NCI-H774 (cell line): ENCODE data around the gene NKPD1.

Source experiments
- DNase-seq: peaks from one replicate; lab custom pipeline; 2025; lab: John Stamatoyannopoulos, UW

The NKPD1 gene

DNA sequence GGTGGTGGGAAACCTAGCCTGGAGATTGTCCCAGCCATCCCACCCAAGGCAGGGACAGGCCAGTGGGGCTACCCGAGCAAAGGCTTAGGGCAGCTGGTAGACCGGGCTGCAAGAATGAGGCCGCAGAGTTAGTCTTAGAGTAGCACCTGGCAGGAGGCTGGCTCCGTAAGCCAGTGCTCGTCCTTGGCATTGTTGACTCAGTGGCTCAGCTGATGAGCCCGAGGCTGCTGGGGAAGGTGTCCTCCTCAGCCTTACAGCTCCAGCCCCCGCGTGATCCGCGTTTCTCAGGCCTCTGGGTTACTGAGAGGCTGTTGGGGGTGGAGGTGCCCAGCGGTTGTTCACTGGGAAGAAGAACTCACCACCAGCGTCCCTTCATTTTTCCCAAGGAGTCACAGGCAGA is 43.1 kb downstream of the NKPD1 start:
- no peak for DNase-seq

GRCh38 chr19:45117167-45117594 is 43.6 kb downstream of the NKPD1 start:
- DNase-seq: no peak

DNA sequence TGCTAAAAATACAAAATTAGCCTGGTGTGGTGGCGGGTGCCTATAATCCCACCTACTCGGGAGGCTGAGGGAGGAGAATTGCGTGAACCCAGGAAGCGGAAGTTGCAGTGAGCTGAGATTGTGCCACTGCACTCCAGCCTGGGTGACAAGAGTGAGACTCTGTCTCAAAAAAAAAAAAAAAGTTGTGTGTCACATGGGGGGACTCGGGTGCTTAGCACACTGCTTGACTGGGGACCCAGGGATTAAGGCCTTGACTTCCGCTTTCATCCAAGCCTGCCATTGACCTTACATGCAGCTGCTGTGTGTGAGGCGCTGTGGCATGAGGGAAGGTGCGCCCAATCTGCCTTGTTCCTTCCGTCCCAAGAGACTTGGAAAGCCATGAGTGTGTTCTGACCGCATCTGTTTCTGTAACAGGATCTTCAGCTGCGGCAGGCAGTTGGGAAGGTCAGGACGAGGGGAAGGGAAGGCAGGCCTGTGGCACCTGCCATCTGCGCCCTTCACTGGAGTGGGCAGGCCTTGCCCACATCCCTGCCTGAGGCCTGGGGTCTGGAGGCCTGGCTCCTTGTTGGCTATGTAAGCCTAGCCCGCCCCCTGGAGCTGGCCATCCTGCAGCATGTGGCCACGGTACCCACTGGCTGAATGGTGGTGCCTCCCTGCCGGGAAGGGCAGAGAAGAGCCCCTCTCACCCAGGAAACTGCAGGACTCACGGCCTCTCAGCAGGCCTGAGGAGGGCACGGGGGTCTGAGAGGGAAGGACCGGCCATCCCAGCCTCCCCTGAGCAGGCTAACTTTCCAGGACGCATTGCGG is 44.8 kb downstream of the NKPD1 start:
- DNase-seq: no peak

- no peak for DNase-seq
These were observed 46.7 kb downstream of the NKPD1 start for GRCh38 chr19:45114116-45114515.

GRCh38 chr19:45113628-45114027 is 47.2 kb downstream of the NKPD1 start:
- DNase-seq: peak; percentile 91

GRCh38 chr19:45112111-45112827 is 48.5 kb downstream of the NKPD1 start:
- no peak for DNase-seq
